Neural cell (in vitro differentiated cells): ENCODE data around the gene ROBO3. TPM values are rescaled to one million over a fixed set of nuclear protein-coding genes. Genes with fewer than 3 reads are reported as not detected.

Experiments
- H2AFZ ChIP-seq: fragments of 200-600, 300-800 bp; sonication (generic), shearing (Covaris generic); 2 replicates; pipeline ENCODE4 v1.6.0; 2014; ENCODE audit warnings: low read depth, mild to moderate bottlenecking, antibody characterized with exemption, low read length, moderate library complexity
- H3F3A ChIP-seq: fragments of 200-600 bp; shearing (Covaris generic); 2 replicates; pipeline ENCODE4 v1.6.1; 2016; ENCODE audit warnings: mild to moderate bottlenecking, moderate library complexity, mixed read lengths, antibody characterized with exemption, low read length; ENCODE audit not compliant: insufficient read depth, poor library complexity, severe bottlenecking
- H3K27ac ChIP-seq: fragments of 200-600, 300-800 bp; sonication (generic), shearing (Covaris generic); 2 replicates; pipeline ENCODE4 v1.5.1; 2014; ENCODE audit warnings: mild to moderate bottlenecking, low read length, moderate library complexity
- H3K27me3 ChIP-seq: fragments of 300-800, 200-600 bp; sonication (generic), shearing (Covaris generic); 2 replicates; pipeline ENCODE4 v1.6.0; 2014; ENCODE audit warnings: mild to moderate bottlenecking, low read depth, low read length, moderate library complexity; ENCODE audit not compliant: insufficient read depth
- H3K36me3 ChIP-seq: fragments of 300-800, 200-600 bp; sonication (generic), shearing (Covaris generic); 2 replicates; pipeline ENCODE4 v1.5.1; 2014; ENCODE audit warnings: mild to moderate bottlenecking, antibody characterized with exemption, low read length, moderate library complexity; ENCODE audit not compliant: insufficient read depth
- H3K4me2 ChIP-seq: fragments of 300-800, 200-600 bp; sonication (generic), shearing (Covaris generic); 2 replicates; pipeline ENCODE4 v1.6.0; 2014; ENCODE audit warnings: mild to moderate bottlenecking, low read length
- H3K4me3 ChIP-seq: fragments of 300-800, 200-600 bp; sonication (generic), shearing (Covaris generic); 2 replicates; pipeline ENCODE4 v1.5.1; 2014; ENCODE audit warnings: mild to moderate bottlenecking, low read length, moderate library complexity
- H3K79me2 ChIP-seq: fragments of 200-600 bp; shearing (Covaris generic); replicated peaks from 2 replicates; pipeline ENCODE4 v1.6.0; 2014; ENCODE audit warnings: mild to moderate bottlenecking, low read length, moderate library complexity; ENCODE audit not compliant: insufficient read depth
- H3K9ac ChIP-seq: fragments of 300-800, 200-600 bp; sonication (generic), shearing (Covaris generic); 2 replicates; pipeline ENCODE4 v1.6.1; 2016; ENCODE audit warnings: mild to moderate bottlenecking, low read length, mixed read lengths
- H3K9me2 ChIP-seq: fragments of 200-600 bp; shearing (Covaris generic); 2 replicates; pipeline ENCODE4 v1.6.1; 2016; ENCODE audit warnings: mild to moderate bottlenecking, low read length, mixed read lengths; ENCODE audit not compliant: insufficient read depth
- H3K9me3 ChIP-seq: fragments of 200-600, 300-800 bp; sonication (generic), shearing (Covaris generic); 2 replicates; pipeline ENCODE4 v1.6.1; 2016; ENCODE audit warnings: mild to moderate bottlenecking, mixed run types, low read length, moderate library complexity, mixed read lengths
- H4K20me1 ChIP-seq: fragments of 200-600 bp; shearing (Covaris generic); 2 replicates; pipeline ENCODE4 v1.6.1; 2016; ENCODE audit warnings: mild to moderate bottlenecking, mixed run types; ENCODE audit not compliant: insufficient read depth
- EP300 ChIP-seq: fragments of 450-650 bp; conservative IDR thresholded peaks from 2 replicates; pipeline ENCODE4 v1.6.1; 2014; ENCODE audit warnings: antibody characterized with exemption, mild to moderate bottlenecking, moderate library complexity; ENCODE audit not compliant: poor library complexity, severe bottlenecking
- EZH2 ChIP-seq: fragments of 200-600, 300-800 bp; shearing (Covaris generic), sonication (generic); IDR thresholded peaks from 2 replicates; pipeline ENCODE4 v1.6.1; 2014; ENCODE audit warnings: antibody characterized with exemption, low read length, borderline replicate concordance, mild to moderate bottlenecking; ENCODE audit not compliant: insufficient read depth, poor library complexity, severe bottlenecking
- MXI1 ChIP-seq: fragments of 450-650 bp; conservative IDR thresholded peaks from 2 replicates; pipeline ENCODE4 v1.6.1; 2014; ENCODE audit warnings: antibody characterized with exemption, mild to moderate bottlenecking; ENCODE audit not compliant: poor library complexity, severe bottlenecking
- POLR2AphosphoS5 ChIP-seq: IDR thresholded peaks from 2 replicates; pipeline ENCODE4 v1.6.1; 2012
- RAD21 ChIP-seq: fragments of 450-650 bp; conservative IDR thresholded peaks from 2 replicates; pipeline ENCODE4 v1.6.1; 2014; ENCODE audit warnings: antibody characterized with exemption, mild to moderate bottlenecking, moderate library complexity
- REST ChIP-seq: IDR thresholded peaks from 2 replicates; pipeline ENCODE4 v1.6.1; 2012; ENCODE audit warnings: borderline replicate concordance
- SMC3 ChIP-seq: fragments of 450-650 bp; conservative IDR thresholded peaks from 2 replicates; pipeline ENCODE4 v1.6.1; 2014; ENCODE audit warnings: antibody characterized with exemption, mild to moderate bottlenecking, moderate library complexity; ENCODE audit not compliant: poor library complexity
- TAF1 ChIP-seq: IDR thresholded peaks from 2 replicates; pipeline ENCODE4 v1.6.1; 2012; ENCODE audit warnings: low read depth
- polyA plus RNA-seq: library from polyadenylated mRNA; depleted of rRNA; stranded (reverse); fragments of >200 nt; gene quantifications from 2 replicates; pipeline ENCODE4 v1.2.3, GENCODE V29; 2014
- TF ChIP-seq, protein P1 (sequence below): fragments of 450-650 bp; IDR thresholded peaks from 2 replicates; pipeline ENCODE4 v1.5.1; 2014; ENCODE audit warnings: antibody characterized with exemption, mild to moderate bottlenecking, moderate library complexity; ENCODE audit not compliant: poor library complexity, severe bottlenecking

Gene ROBO3
- polyA plus RNA-seq, 1 donor from 2014 or later = 12.8 TPM

DNA sequence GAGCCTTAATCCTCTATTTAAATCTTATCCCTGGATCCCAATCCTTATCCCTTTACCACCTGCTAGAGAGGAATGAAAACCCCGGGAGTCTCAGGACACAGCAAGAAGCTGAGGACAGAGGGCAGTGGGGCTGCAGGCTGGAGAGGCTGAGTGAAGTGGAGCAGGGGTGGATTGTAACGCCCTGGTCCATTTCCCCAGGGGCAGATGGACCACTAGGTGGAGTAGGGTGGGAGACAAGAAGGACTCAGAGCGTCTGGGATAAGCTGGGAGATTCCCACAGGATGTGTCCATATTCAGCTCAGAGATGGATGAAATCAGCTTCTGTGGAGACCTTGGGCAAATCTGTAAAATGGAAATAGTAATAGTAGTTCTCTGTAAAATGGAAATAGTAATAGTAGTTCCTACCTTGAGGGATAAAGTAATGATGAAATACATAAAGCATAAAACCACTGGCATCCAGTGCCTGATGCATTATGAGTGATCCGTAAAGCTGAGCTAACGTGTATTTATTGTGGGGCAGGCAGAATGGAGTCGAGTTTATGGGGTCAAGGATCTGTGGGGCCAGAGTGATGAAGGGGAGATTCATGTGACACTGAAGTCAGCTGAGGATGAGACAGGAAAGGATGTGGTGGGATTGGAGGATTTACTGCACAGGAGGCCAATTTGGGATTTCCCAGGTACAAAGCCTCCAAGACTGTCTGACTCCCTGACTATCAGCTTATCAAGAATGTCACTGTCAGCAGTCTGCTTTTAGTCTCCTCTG lies 34.3 kb downstream of the ROBO3 start:
- TF ChIP-seq REST (no peak), EP300 (no peak), RAD21 (no peak), SMC3 (no peak), TAF1 (no peak), POLR2AphosphoS5 (no peak), EZH2 (no peak), MXI1 (no peak)
- TF ChIP-seq, protein P1, sequence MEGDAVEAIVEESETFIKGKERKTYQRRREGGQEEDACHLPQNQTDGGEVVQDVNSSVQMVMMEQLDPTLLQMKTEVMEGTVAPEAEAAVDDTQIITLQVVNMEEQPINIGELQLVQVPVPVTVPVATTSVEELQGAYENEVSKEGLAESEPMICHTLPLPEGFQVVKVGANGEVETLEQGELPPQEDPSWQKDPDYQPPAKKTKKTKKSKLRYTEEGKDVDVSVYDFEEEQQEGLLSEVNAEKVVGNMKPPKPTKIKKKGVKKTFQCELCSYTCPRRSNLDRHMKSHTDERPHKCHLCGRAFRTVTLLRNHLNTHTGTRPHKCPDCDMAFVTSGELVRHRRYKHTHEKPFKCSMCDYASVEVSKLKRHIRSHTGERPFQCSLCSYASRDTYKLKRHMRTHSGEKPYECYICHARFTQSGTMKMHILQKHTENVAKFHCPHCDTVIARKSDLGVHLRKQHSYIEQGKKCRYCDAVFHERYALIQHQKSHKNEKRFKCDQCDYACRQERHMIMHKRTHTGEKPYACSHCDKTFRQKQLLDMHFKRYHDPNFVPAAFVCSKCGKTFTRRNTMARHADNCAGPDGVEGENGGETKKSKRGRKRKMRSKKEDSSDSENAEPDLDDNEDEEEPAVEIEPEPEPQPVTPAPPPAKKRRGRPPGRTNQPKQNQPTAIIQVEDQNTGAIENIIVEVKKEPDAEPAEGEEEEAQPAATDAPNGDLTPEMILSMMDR = no peak
- H3F3A ChIP-seq = no peaks in the 10 kb centered on the region
- no peaks in the 10 kb centered on the region for H4K20me1 ChIP-seq
- H3K9me2 ChIP-seq = no peaks in the 10 kb centered on the region
- no peaks in the 10 kb centered on the region for H3K9me3 ChIP-seq
- H3K27me3 ChIP-seq = no peaks in the 10 kb centered on the region
- H2AFZ ChIP-seq = no peak overlapping the region
- no peak overlapping the region for H3K27ac ChIP-seq
- no peak overlapping the region for H3K4me2 ChIP-seq
- H3K79me2 ChIP-seq = no peaks in the 10 kb centered on the region
- no peak overlapping the region for H3K9ac ChIP-seq
- H3K36me3 ChIP-seq = no peaks in the 10 kb centered on the region
- no peak overlapping the region for H3K4me3 ChIP-seq

GRCh38 chr11:124900464-124900863 lies 35.2 kb downstream of the ROBO3 start:
- H4K20me1 ChIP-seq = no peaks in the 10 kb centered on the region
- H3K36me3 ChIP-seq = no peaks in the 10 kb centered on the region
- TF ChIP-seq EP300 = no peak
- no peak for TF ChIP-seq RAD21
- TF ChIP-seq TAF1 = no peak
- no peaks in the 10 kb centered on the region for H3F3A ChIP-seq
- H3K79me2 ChIP-seq = no peaks in the 10 kb centered on the region
- H3K9me3 ChIP-seq = no peaks in the 10 kb centered on the region
- H3K9me2 ChIP-seq = no peaks in the 10 kb centered on the region
- no peaks in the 10 kb centered on the region for H3K27me3 ChIP-seq
- no peak overlapping the region for H3K4me2 ChIP-seq
- H3K9ac ChIP-seq = no peak overlapping the region
- H3K27ac ChIP-seq = no peak overlapping the region
- no peak overlapping the region for H2AFZ ChIP-seq
- no peak overlapping the region for H3K4me3 ChIP-seq
